Osteoblast (primary cell): ENCODE results near the gene PLPP4. TPM values are rescaled to one million over a fixed set of nuclear protein-coding genes. Genes with fewer than 3 reads are reported as not detected.

ENCODE experiments used
- DNase-seq: peaks from one replicate; pipeline ENCODE4 v3.0.0; 2011; ENCODE audit warnings: low spot score, mixed read lengths; ENCODE audit not compliant: insufficient read length; ENCODE audit errors: missing footprints
- H2AFZ ChIP-seq: 2 replicates; pipeline ENCODE4 v1.6.0; 2011; ENCODE audit warnings: mild to moderate bottlenecking, low read length
- H3K27ac ChIP-seq: 2 replicates; pipeline ENCODE4 v1.5.1; 2011; ENCODE audit warnings: mild to moderate bottlenecking, low read depth, low read length, moderate library complexity
- H3K27me3 ChIP-seq: 2 replicates; pipeline ENCODE4 v1.6.0; 2012; ENCODE audit warnings: mild to moderate bottlenecking, control low read depth, inconsistent platforms, low read length, moderate library complexity; ENCODE audit not compliant: insufficient read depth
- H3K36me3 ChIP-seq: 2 replicates; pipeline ENCODE4 v1.5.1; 2011; ENCODE audit warnings: mild to moderate bottlenecking, low read length, control low read depth, moderate library complexity; ENCODE audit not compliant: insufficient read depth
- H3K4me1 ChIP-seq: 2 replicates; pipeline ENCODE4 v1.5.1; 2011; ENCODE audit warnings: mild to moderate bottlenecking, low read length, control low read depth, moderate library complexity; ENCODE audit not compliant: insufficient read depth
- H3K4me2 ChIP-seq: 2 replicates; pipeline ENCODE4 v1.6.0; 2011; ENCODE audit warnings: mild to moderate bottlenecking, low read length; ENCODE audit not compliant: insufficient read depth
- H3K4me3 ChIP-seq: fragments of 200-600 bp; sonication (generic); 3 replicates; pipeline ENCODE4 v1.5.1; 2012; ENCODE audit warnings: mild to moderate bottlenecking, low read length, inconsistent platforms; ENCODE audit not compliant: insufficient read depth
- H3K79me2 ChIP-seq: 2 replicates; pipeline ENCODE4 v1.6.0; 2012; ENCODE audit warnings: mild to moderate bottlenecking, low read length, control low read depth, inconsistent platforms; ENCODE audit not compliant: insufficient read depth
- H3K9me3 ChIP-seq: 2 replicates; pipeline ENCODE4 v1.5.1; 2011; ENCODE audit warnings: low read depth, low read length, control low read depth
- H4K20me1 ChIP-seq: 2 replicates; pipeline ENCODE4 v1.6.0; 2012; ENCODE audit warnings: mild to moderate bottlenecking, low read length, control low read depth; ENCODE audit not compliant: insufficient read depth
- CTCF ChIP-seq: IDR thresholded peaks from 2 replicates; pipeline ENCODE4 v1.5.1; 2011; ENCODE audit warnings: mild to moderate bottlenecking, low read depth, low read length, moderate library complexity; ENCODE audit errors: extremely low read depth
- total RNA-seq: library from RNA; depleted of rRNA; stranded (reverse); fragments of >200 nt; gene quantifications from 2 replicates; pipeline ENCODE4 v1.2.3, GENCODE V29; 2012

PLPP4 gene
- total RNA-seq, 1 donor = 8.0 TPM

GRCh38 chr10:120607710-120608703, 151.0 kb downstream of the PLPP4 start:
- no peak for TF ChIP-seq CTCF
- H3K4me1 ChIP-seq = peaks cover 12% of the 10 kb centered on the region
- no peak overlapping the region for H3K27ac ChIP-seq

GRCh38 chr10:120609006-120609405, 152.0 kb downstream of the PLPP4 start:
- Histone ChIP-seq H2AFZ (no peak overlapping the region), H4K20me1 (no peaks in the 10 kb centered on the region), H3K27me3 (no peaks in the 10 kb centered on the region), H3K9me3 (no peaks in the 10 kb centered on the region), H3K27ac (no peak overlapping the region), H3K4me1 (peaks cover 12% of the 10 kb centered on the region), H3K4me2 (no peak overlapping the region), H3K36me3 (no peaks in the 10 kb centered on the region), H3K4me3 (no peak overlapping the region), H3K79me2 (no peaks in the 10 kb centered on the region)
- no peak for TF ChIP-seq CTCF
- no peak for DNase-seq

More at GRCh38 chr10:120607710-120608703, 151.0 kb downstream of the PLPP4 start:
- Histone ChIP-seq H2AFZ (no peak overlapping the region), H3K36me3 (no peaks in the 10 kb centered on the region), H3K27me3 (no peaks in the 10 kb centered on the region), H3K79me2 (no peaks in the 10 kb centered on the region), H3K4me3 (no peak overlapping the region), H4K20me1 (no peaks in the 10 kb centered on the region), H3K9me3 (no peaks in the 10 kb centered on the region), H3K4me2 (no peak overlapping the region)
- no peak for DNase-seq

GRCh38 chr10:120610791-120611190, 153.8 kb downstream of the PLPP4 start:
- Histone ChIP-seq H3K79me2 (no peaks in the 10 kb centered on the region), H3K9me3 (no peaks in the 10 kb centered on the region), H3K36me3 (no peaks in the 10 kb centered on the region), H4K20me1 (no peaks in the 10 kb centered on the region), H3K4me2 (no peak overlapping the region), H3K27me3 (no peaks in the 10 kb centered on the region), H3K27ac (no peak overlapping the region), H3K4me1 (peaks cover 12% of the 10 kb centered on the region), H2AFZ (no peak overlapping the region), H3K4me3 (no peak overlapping the region)
- no peak for TF ChIP-seq CTCF
- DNase-seq = no peak

GRCh38 chr10:120612756-120613155, 155.7 kb downstream of the PLPP4 start:
- Histone ChIP-seq H4K20me1 (no peaks in the 10 kb centered on the region), H3K27me3 (no peaks in the 10 kb centered on the region), H3K4me2 (no peak overlapping the region), H3K9me3 (no peaks in the 10 kb centered on the region), H3K79me2 (no peaks in the 10 kb centered on the region), H3K36me3 (no peaks in the 10 kb centered on the region), H2AFZ (no peak overlapping the region), H3K4me1 (peaks cover 4% of the 10 kb centered on the region), H3K27ac (no peak overlapping the region), H3K4me3 (no peak overlapping the region)
- DNase-seq = no peak
- TF ChIP-seq CTCF = no peak
